GM12878 (cell line): Measurements from ENCODE around the gene CCDC177. TPM values are rescaled to one million over a fixed set of nuclear protein-coding genes. Genes with fewer than 3 reads are reported as not detected.

Experiments
- ELK1 ChIP-seq: IDR thresholded peaks from 2 replicates; pipeline ENCODE4 v1.6.1; 2012; ENCODE audit warnings: low read depth, low read length, improper control_type of control experiment
- POU2F2 ChIP-seq: IDR thresholded peaks from 3 replicates; pipeline ENCODE4 v1.6.1; 2011; ENCODE audit warnings: low read depth, mild to moderate bottlenecking, low read length, borderline replicate concordance
- PRDM15 ChIP-seq: fragments of 450-650 bp; formaldehyde crosslinking; IDR thresholded peaks from 2 replicates; pipeline ENCODE4 v1.4.0; 2020; ENCODE audit warnings: mild to moderate bottlenecking, moderate library complexity
- RB1 ChIP-seq: fragments of 450-650 bp; formaldehyde crosslinking; IDR thresholded peaks from 2 replicates; pipeline ENCODE4 v1.6.1; 2017; ENCODE audit warnings: mild to moderate bottlenecking, borderline replicate concordance
- RFX5 ChIP-seq: IDR thresholded peaks from 2 replicates; pipeline ENCODE4 v1.6.1; 2011; ENCODE audit warnings: low read depth, low read length, improper control_type of control experiment
- SMARCA5 ChIP-seq: fragments of 450-650 bp; IDR thresholded peaks from 2 replicates; pipeline ENCODE4 v1.6.1; 2017; ENCODE audit warnings: mild to moderate bottlenecking
- TCF3 ChIP-seq: IDR thresholded peaks from 2 replicates; pipeline ENCODE4 v1.6.1; 2012; ENCODE audit warnings: low read depth, mild to moderate bottlenecking, low read length, borderline replicate concordance; ENCODE audit not compliant: insufficient read depth
- polyA plus RNA-seq, 11 experiments: library from polyadenylated mRNA; depleted of rRNA in 4 of 11; unstranded in 6 of 11; stranded (reverse) in 5 of 11; fragments of >200 nt; fragmentation: Nextera tagmentation in 4 of 11; fragmentation: Illumina TruSeq in 1 of 11; extraction: Ambion mirVana in 4 of 11; extraction: Trizol in 1 of 11; gene quantifications; 1 replicate in 1 of 11; 2 replicates in 10 of 11; pipeline versions ENCODE4 v1.2.1 to v1.2.3, GENCODE V29; 2011 to 2016; ENCODE audit warnings: inconsistent platforms in 2 of 11, missing spikeins in 2 of 11, low read depth in 1 of 11
- total RNA-seq, 4 experiments: library from RNA; depleted of rRNA in 3 of 4; stranded (reverse); fragments of >200 nt in 3 of 4; fragmentation: Illumina TruSeq in 1 of 4; extraction: Trizol in 1 of 4; gene quantifications; 2 replicates each; pipeline versions ENCODE4 v1.2.1 to v1.2.3, GENCODE V29; 2013 to 2021

Gene CCDC177
- total and polyA plus RNA-seq, 10 of the 15 experiments (the other 5 are each of a cell fraction or from before 2014, with no cell fraction given): not detected

- TF ChIP-seq PRDM15 (CRISPR knock-in tag) (no peak), ELK1 (no peak), TCF3 (no peak), POU2F2 (no peak), RB1 (no peak), RFX5 (no peak), SMARCA5 (no peak)
These were observed 1.9 kb downstream of the CCDC177 start (continued) for GRCh38 chr14:69572841-69573135.
